ENCODE measurements around the gene GALNT8.
"Not testable (repeated sequence)": the region's sequence is repeated elsewhere in the genome, so short reads cannot be mapped to it uniquely, and the experiment has no call there.

The GALNT8 gene, protein sequence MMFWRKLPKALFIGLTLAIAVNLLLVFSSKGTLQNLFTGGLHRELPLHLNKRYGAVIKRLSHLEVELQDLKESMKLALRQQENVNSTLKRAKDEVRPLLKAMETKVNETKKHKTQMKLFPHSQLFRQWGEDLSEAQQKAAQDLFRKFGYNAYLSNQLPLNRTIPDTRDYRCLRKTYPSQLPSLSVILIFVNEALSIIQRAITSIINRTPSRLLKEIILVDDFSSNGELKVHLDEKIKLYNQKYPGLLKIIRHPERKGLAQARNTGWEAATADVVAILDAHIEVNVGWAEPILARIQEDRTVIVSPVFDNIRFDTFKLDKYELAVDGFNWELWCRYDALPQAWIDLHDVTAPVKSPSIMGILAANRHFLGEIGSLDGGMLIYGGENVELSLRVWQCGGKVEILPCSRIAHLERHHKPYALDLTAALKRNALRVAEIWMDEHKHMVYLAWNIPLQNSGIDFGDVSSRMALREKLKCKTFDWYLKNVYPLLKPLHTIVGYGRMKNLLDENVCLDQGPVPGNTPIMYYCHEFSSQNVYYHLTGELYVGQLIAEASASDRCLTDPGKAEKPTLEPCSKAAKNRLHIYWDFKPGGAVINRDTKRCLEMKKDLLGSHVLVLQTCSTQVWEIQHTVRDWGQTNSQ

DNA sequence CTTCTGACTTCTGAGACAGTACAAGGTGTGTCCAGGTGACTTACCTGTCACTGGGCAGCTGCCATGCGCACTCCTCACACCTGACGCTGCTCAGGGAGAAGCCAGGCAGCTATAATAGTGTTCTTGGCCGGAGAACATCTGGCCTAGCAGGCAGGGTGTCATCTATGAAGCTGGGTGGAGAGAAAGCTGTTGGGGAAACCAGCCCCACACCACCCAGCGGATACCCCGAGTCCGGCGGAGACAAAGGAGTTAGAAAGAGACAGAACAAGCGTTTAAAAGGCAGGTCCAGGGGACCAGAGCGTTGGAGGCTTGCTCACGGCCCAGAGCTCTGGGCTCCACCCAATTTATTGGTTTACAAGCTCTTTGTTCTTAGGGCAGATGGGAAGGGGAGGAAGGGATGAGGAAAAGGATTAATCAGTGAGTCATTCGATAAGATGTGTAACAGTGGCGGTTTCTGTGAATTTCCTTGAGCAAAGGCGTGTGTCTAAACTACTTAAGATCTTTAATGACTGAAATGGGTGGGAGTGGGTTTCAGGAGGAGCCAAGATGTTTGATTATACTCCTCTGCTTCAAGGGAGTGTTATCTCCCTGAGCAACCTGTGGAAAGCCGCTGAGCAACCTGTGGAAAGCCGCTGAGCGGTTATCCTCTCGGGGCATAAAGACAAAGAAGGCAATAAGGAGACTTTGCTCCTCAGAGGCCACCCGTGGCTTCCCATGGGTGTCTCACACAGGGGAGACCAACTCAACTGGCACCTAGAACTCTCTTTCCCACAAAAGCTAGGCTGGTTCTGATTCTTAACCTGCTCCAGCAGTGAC, at the start of gene GALNT8:
Gene GALNT8 (plus strand): TSS at position 580 of the 816 bp plus-strand sequence. CDS start 278 bp downstream, outside the sequence.
- no peak for DNase-seq (ENCODE audit: low read depth)

DNA sequence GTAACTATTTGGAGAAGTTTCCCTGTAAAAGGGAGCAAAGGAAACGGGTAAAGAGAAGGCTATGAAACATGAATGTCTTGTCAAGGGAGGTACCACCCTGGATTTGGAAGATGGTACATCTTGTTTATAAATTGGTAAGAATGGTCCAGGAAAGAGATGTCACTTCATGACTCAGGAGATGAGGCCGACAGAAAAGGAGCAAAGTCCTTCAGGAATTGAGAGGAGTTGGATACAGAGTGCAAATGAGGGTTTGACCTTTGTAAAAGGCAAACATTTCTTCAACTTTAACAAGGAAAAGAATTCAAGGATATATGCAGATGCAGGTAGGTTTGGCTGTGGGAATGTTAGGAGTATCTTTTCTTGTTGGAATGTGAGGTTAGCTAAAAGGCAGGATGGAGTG, 40.5 kb upstream of the GALNT8 start:
- no peak for DNase-seq (ENCODE audit: low read depth)

DNA sequence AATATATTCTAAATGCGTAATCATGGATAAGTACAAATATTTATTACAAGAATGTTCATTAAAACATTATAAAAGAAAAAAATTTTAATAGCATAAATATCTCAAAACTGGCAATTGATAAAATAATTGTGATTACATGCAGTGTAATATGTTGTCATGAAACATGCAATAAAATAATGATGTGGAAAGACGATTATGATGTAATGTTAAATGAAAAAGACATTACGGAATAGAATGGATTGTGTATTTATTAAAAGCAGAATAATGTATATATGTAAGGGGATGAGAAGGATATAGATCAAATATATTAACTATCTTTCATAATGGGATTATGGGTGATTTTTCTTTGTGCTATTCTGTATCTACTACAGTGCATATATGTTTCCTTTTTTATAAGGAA, 38.5 kb upstream of the GALNT8 start:
- no peak for DNase-seq (ENCODE audit: low read depth)

DNA sequence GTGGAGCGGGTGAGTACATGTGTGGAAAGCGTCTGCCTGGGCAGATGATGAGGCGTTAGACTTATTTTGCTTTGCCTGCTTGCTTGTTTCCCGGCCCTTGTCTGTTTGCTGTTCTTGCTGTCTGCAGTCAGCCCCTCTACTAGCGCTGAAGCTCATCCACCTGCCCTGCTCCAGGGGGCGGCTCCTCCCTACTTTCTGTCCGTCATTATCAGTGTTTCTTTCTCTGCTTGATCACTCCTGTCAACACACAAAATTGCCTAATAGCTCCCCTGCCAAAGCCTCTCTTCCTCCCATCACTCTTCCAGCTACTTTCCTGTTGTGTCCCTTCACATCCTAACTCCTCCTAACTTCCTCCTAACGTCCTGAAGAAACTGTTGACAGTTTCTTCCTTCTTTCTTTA, 34.9 kb upstream of the GALNT8 start:
- DNase-seq (ENCODE audit: low read depth) = no peak

DNA sequence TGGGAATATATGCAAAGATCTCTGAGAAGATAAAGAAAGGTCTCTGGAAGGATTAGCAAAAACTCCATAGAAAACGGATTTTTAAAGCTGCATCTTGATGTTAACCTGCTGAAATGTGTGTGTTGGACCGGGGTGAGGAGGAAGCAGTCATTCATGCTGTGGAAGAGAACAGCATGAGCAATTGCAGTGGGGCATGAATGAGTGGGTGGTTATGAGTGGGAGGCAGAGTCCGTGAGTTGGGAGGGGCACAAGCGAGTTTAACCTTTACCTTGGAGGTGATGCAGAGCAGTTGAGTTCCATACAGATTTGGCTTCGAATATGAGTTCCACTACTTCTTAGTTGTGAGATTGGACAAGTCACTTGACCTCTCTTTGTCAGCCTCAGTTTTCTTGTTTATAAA, 29.4 kb upstream of the GALNT8 start:
- no peak for DNase-seq (ENCODE audit: low read depth)

DNA sequence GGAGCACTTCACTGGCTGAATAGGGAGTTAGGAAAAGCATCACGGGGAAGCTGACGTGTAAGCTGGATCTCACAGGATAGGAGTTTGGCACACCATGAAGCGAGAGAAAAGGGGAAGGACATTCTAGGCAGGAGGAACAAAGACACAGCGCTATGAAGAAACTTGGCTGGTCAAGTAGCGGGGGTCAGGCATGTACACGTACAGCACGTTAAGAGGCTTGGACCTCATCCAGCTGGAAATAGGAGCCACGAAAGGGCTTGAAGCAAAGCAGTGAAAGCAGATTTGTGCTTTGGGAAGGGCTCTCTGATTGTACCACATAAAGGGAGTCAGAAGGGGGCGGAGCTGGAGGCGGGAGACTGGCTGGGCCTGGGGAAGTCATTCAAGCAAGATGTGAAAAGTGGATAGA, 19.6 kb upstream of the GALNT8 start:
- no peak for DNase-seq (ENCODE audit: low read depth)

DNA sequence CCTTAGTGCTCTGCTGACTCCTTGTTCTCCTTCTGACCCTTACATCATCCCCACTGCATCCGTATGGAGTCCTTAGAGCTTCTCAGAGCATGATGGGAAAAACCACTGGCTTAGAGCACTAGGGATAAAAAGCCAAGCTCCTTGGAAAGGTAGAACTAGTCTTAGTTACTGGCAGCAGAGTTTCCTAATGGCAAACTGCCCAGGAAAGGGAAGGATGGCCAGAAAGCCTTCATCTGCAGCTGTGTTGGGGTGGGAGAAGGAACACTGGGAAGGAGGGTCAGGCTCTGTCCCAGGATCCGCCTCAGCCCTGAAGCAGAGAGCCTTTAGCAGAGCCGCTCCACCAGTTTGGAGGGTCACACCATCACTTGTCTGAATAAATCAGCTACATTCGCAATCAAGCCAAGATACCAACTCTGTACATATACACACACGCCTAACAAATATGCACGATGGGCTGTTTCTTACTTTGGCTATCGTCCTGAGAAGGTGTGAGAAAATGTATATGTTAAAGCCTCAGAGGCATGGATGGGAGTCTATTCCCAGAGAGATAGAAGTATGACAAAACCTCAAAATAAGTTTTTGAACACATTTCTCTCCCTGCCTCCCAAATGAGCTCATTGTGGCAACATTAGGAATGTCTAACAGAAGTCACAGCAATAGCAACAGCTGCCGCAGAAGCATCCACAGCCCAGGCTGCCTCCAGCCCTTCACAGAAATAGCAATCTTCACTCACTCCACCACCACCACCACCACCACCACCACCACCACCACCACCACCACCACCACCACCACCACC, 18.6 kb upstream of the GALNT8 start:
- DNase-seq (ENCODE audit: low read depth) = no peak

DNA sequence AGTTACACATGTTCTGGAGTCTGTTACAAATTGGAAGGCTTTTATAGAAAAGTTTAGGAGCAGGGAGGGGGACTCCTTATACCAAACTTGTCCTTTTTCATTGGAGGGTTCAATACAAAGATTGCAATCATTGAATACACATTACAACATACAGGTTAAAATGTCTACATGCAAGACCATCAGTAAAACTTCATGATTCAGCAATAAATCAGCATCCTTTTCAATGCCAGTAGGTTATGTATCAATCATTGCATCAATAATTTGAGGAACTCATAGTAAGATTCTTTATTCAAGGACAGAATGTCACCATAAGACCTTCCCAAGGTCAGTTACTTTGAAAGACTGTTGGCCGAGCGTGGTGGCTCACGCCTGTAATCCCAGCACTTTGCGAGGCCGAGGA, 16.5 kb upstream of the GALNT8 start:
- DNase-seq (ENCODE audit: low read depth) = no peak

DNA sequence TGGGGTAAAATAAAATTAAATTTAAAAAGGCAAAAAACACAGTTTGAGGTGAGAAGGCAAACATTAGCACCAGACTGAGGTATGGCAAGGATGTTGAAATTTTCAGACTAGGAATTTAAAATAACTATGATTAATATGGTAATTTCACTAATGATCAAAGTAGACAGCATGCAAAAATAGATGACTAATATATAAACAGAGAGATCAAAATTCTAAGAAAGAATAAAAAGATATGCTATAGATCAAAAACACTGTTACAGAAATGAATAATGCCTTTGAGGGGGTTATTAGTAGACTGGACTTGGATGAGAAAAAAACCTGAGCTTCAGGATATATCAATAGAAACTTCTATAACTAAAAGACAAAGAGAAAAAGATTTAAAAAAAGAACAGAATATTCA, 14.4 kb upstream of the GALNT8 start:
- DNase-seq (ENCODE audit: low read depth) = no peak

DNA sequence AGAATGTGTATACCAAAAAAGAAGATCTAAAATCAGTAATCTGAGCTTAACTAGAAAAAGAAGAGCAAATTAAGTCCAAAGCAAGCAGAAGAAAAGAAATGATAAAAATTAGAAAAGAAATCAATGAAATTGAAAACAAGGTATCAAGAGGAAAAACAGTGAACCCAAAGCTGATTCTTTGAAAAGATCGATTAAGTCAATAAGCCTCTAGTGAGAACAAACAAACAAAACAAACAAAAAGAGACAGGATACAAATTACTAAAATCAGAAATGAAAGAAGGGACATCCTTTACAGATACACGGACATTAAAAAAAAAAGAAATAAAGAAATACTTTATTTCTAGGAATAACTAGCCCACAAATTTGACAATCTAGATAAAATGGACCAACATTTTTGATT, 12.9 kb upstream of the GALNT8 start:
- no peak for DNase-seq (ENCODE audit: low read depth)

DNA sequence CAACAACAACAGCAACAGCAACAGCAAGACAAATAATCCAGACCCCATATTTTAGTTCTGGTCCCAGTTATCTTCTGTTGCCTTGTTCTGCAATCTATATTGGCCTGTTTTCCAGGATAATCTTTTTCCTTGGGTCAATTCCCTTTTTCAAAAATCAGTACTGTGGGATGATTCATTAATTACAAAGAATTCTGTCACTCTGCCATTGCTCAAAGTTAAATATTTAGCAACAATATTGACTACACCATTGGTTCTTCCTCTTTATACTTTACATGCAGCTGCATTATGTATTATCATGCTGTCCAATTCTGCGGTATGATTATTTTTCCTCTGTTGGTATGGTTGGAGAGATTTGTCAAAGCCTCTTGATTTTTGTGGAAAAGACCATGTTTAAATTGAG, 10.1 kb upstream of the GALNT8 start:
- DNase-seq (ENCODE audit: low read depth) = no peak

DNA sequence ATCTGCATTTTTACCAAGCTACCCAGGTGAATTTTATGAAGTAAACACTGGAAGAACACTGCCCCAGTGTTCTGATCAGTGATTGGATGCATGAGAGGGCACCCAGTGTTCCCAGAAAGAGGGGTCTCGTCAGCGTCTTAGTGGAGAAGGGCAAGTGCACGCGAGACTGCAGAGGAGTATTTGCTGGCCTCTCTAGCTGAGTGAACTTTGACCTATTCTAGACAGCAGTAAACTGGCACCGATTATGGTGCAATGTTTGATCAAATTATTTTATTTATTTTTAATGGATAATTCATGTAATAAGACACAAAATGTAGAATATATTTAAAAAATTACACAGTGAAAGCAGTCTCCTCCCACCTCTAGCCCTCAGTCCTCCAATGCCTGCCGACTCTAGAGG, 5.3 kb upstream of the GALNT8 start:
- DNase-seq (ENCODE audit: low read depth) = no peak

DNA sequence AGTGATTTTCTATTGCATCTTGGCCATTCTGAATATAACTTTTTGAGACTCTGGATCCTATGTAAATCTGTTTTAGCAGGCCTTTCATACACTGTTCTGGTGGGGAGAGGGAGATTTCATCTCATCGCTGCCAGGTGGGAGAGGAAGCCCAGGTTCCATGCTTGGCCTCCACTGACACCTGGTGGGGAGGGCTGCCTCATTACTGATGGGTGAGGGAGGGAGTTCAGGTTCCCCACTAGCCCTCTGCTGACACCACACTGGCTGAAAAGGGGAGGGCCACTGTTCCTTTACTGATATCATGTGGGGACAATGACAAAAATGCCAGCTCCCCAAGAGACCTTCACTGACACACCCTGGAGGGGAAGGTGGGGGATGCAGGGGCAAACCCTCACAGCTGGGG, 2.4 kb upstream of the GALNT8 start:
- no peak for DNase-seq (ENCODE audit: low read depth)

DNA sequence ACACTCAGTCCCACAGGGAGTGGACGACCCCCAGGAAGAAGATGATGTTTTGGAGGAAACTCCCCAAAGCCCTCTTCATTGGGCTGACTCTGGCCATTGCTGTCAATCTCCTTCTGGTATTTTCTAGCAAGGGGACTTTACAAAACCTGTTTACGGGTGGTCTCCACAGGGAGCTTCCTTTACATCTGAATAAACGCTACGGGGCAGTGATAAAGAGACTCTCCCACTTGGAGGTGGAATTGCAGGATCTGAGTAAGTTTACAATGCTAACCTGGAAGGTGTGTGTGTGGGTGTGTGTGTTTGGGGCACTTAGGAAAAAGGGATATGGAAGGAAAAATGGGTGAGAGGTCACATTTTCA, 416 bp downstream of the GALNT8 start:
- no peak for DNase-seq (ENCODE audit: low read depth)

DNA sequence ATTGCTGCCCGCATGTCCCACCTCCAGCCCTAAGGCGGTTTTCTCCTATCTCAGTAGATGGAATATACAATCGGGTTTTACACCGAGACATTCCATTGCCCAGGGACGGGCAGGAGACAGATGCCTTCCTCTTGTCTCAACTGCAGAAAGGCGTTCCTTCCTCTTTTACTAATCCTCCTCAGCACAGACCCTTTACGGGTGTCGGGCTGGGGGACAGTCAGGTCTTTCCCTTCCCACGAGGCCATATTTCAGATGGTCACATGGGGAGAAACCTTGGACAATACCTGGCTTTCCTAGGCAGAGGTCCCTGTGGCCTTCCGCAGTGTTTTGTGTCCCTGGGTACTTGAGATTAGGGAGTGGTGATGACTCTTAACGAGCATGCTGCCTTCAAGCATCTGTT, 1.4 kb downstream of the GALNT8 start:
- DNase-seq (ENCODE audit: low read depth) = not testable (repeated sequence)

DNA sequence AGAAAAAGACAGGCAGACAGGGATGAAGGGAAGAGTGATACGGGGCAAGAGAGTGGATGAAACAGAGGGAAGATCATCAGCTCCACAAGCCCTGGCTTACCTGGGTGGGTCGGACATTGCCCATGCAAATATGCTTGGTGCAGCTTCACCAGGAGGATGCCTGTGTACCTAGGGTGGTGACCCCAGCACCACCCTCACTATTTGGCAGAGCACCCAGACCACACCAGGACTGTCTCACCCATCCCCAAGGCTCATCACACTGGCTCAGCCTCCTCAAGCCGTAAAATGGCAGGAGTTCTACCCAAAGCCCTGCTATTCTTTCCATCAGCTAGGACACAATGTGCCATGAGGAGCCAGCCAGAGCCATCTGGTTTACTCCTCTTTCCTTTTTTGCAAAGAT, 3.0 kb downstream of the GALNT8 start:
- DNase-seq (ENCODE audit: low read depth) = no peak

DNA sequence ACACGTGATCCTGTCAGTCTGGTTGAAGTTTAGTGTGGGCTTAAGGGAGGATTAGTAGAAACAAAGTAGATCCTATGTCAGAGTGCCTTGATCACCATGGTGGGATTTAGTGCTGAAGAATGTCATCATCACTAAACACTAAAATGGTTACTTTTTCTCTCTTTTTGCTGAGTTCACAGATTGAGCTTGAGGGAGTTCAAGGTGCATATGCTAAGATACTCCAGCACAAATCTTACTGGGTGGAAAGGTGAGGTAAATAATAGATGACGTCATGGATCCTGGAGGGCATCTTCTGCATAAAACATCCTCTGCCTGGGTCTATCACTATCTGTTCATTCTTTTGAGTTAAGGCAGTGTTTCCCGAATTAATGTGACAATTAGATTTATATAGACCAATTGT, 4.9 kb downstream of the GALNT8 start:
- no peak for DNase-seq (ENCODE audit: low read depth)

DNA sequence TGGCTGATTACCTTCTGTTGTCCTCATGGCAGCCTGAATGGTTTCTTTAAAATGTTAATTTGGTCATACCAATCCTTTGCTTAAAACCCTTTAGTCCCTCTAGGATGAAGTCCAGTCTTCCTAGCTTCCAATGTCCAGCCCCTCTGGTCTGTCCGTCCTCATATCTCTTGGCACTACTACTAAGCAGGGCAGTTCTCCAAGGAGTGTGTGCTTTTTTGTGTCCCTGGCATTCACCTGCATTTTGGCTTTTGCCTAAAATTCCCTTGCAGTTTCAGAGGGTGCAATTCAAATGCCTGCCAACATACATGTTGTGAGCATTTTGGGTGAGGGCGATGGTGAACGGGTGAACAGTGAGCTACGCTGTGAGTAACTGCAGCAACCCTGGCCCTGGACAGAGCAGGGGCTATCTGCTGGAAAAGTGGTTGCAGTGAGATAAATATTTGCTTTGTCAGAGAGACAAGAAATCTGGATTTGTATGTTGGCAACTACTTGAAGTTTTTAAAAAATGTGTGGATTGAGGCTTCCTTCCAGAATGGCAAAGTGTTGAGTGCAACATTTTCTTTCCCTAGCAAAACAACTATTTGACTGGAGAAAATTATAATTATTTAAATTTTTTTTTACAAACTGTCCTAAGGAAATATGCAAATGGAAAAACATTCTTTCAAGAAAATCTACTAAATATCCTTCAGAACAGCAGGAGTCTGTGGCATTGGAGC, 14.6 kb downstream of the GALNT8 start:
- DNase-seq (ENCODE audit: low read depth) = no peak

DNA sequence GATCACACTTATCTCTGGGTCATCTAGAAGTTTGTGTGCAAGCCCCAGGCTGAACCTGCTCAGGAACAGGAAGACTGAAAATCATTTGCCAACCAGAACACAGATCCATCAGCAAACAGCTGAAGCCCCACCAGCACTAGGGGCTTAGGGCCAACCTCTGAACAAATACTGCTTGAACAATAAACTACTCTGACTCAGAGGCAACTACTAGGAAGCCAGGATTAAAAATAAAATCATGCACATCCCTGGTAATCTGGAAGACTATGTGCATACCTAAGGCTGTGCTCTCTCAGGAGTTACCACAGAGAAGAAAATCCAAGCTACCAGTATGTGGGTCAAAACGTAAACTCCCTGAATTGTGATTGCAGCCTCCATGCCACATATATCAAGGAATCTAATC, 15.9 kb downstream of the GALNT8 start:
- no peak for DNase-seq (ENCODE audit: low read depth)

DNA sequence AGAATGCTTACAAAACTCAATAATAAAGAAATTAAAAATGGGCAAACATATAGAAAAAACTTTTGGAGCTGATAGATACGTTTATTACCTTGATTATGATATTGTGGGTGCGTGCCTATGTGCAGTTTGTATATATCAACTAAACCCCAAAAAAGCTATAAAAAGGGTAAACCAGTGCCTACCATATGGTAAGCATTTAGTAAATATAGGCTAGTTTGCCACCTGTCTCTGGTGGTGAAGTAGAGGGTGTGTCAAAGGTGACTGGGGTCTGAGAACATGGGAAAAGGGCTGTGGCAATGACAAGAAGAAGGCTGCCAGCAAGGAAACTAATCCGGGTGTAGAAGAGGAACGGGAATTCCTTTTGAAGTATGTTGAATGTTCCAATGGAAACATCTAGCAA, 18.3 kb downstream of the GALNT8 start:
- no peak for DNase-seq (ENCODE audit: low read depth)

DNA sequence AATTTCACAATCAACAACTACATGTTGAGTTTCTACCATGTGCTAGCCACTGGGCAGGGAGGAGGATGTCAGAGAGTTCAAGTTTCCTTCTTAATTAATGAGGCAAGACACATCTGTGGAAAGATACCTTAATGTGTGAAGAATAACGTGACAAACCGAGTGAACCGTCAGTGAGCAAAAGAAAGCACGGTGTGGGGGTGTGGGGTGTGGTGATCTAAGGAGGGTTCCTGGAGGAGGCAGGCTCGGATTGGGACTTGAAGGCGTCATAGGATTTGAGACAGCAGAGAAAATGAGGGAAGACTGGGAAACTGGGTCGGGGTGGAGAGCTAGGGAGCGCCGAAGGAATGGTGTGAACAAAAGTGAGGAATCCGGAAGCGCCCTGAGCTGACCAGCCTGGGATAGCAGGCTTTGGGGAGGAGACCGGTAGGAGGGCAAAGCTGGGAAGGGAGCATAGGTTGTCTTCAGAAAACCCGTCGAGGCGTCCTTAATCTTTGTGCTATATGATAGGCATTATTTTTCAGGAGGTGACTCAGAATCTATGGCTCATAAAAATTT, 22.3 kb downstream of the GALNT8 start:
- no peak for DNase-seq (ENCODE audit: low read depth)

Data from HS-5 (cell line).